ENCODE results near the gene NIM1K. TPM values are rescaled to one million over a fixed set of nuclear protein-coding genes. Genes with fewer than 3 reads are reported as not detected.
A peak's percentile ranks its signal among the peaks of the same experiment; 100 is the strongest.
"Not testable (repeated sequence)": the region's sequence is repeated elsewhere in the genome, so short reads cannot be mapped to it uniquely, and the experiment has no call there.

The NIM1K gene
- total RNA-seq, 1 donor from 2014 or later: 9.0 TPM

DNA sequence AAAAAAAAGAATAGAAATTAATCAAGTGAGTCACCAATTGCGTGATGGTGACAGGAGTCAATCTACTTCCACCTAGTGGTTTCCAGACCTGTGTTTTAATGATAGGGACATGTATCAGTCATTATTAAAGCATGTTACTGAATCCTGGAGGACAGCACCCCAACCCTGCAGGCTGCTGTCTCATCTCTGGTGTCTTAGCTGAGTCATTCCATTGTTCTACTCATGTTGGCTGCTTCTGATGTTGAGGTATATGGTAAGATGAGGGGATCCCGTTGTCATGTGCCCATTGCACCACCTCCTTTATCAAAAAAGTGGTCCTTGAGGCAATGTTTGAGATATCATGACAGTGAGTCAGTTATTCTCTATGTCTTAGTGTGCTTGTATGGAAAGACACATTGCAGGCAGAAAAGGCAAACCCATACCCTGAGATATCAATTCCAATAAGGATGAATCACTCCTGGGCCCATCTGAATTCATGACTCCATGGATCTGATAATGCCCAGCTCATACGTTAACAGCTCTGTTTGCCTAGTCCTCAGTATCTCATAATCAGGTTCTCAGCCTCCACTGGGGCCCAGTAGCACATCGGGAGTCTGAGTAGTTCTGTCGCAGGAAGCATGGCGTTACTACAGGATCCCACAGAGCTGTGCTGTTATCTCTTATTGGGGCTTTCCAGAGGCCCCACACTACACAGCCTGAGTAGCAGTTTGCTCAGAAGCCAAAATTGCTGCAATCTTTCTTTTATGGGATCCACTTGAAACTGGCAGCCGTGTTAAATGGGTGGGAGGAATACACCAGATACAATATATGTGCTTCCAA is 90.0 kb downstream of the NIM1K start:
- DNase-seq: no peak

- DNase-seq: no peak
These were observed 94.6 kb downstream of the NIM1K start for GRCh38 chr5:43286623-43287022.

DNA sequence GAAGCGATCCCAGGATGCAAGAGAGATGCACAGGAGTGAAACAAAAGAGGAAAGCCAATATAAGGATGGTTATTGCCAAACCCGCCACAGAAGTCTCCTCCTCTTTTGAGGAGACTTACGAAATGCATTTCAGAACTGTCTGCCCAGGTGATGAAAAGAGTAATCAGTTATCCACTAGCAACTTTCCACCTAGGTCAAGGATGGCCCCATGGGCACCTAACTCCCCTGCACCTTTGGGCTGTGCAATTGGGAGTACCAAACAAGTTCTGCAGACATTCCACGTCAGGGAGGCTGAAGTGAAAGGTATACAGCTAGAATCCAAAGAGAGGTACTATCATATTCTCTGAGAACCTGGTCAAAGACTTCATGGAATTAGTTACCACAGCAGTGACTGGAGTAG is 95.5 kb downstream of the NIM1K start:
- no peak for DNase-seq

DNA sequence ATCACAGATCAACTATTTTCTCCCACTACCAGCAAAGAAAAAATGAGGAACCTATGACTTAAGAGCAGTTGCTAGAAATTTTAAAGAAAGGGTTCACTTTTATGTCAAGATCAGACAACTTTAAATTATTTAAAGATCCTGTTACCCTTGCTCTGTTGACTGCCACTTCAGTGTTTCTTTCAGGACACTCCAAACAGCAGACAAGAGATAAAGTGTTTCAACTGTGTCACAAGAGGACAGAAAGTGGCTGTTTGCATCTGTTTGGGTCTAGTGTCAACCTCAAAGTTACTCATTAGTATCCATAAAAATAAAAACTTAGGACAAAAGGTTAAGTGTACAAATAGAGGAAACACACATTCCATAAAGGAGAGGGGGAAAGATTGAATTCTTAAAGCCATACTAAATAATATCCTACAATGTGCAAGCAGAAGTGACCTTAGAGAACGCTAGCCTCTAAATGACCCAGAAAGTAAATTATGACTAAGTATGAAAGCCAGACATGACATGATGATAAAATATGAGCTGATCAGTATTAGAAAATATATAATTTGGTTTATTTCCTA is 96.3 kb downstream of the NIM1K start:
- DNase-seq: no peak

- DNase-seq: no peak
These were observed 98.7 kb downstream of the NIM1K start for GRCh38 chr5:43290726-43291125.

DNA sequence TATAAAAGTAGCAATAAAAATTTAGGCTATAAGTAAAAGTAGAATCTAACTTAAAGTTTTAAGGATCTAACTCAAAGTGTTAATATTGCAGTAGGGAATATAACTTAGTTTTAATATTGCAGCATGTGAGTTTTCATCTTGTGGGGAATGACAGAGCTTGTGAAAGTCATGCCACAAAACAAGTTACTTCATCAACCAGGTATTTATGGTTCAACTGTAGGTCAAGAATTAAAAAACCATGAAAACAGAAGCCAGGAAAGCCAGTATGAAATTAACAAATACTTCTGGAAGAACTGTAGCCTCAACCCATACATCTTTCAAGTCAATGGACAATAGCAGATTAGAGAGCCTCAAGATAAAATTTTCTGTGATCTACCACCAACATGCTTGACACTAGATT is 102.2 kb downstream of the NIM1K start:
- no peak for DNase-seq

DNA sequence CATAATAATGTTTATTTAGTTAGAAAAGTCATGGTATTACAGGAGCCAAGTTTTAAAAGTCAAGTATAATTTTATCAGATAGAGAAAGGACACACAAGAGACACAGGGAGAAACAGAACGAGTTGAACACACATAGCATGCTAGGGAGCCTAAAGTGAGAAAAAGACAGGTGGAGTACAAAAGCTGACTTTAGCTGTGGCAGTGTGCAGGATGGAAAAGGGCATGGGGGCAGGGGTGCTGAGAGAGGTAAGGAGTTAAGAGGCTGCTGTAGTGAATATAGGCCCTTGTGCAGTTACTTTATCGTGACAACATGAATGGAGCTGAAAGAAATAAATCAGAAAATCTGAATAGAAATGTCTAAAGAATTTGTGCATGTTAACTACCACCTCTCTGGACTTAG is 103.2 kb downstream of the NIM1K start:
- no peak for DNase-seq

DNA sequence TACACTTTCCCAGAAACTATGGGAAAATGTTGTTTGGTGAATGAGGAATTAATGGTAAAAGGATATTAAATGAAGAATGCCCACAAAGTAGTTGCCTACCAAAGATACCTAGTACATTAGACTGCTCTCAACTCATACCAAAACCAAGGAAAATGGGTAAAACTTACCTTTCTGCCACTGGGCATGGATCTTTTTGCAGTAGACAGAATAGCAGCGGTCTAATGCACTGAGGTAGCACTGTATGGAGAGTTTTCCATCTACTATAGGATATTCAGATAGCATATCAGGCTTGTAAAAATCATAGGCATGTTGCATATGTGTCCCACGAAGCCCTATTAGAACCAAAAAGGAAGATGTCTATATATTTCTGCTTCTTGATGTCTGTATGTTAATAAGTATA is 104.8 kb downstream of the NIM1K start:
- no peak for DNase-seq

GRCh38 chr5:43298443-43298842 is 106.4 kb downstream of the NIM1K start:
- no peak for DNase-seq

- DNase-seq: no peak
These were observed 108.1 kb downstream of the NIM1K start for GRCh38 chr5:43300112-43300511.

DNA sequence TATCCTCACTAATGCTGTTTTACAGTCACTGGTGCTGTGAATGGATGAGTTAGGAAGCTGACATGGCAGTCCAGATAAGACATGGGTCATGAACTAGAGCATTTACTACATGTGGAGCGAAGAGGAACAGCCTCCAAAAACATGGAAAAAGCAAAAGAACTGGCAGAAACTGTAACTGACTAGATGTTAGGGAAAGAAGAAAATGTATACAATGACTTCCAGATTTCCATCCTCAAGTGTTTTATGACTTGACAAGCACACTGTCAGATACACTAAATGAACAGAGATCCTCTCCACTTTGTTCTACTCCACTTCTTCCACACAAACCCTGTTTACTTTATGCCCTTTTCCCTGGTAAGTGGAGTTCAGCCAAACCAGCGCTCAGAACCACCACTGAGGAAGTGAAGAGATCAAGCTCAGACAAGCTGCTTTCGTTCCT is 109.6 kb downstream of the NIM1K start:
- DNase-seq: no peak

GRCh38 chr5:43302481-43302880 is 110.5 kb downstream of the NIM1K start:
- DNase-seq: no peak

DNA sequence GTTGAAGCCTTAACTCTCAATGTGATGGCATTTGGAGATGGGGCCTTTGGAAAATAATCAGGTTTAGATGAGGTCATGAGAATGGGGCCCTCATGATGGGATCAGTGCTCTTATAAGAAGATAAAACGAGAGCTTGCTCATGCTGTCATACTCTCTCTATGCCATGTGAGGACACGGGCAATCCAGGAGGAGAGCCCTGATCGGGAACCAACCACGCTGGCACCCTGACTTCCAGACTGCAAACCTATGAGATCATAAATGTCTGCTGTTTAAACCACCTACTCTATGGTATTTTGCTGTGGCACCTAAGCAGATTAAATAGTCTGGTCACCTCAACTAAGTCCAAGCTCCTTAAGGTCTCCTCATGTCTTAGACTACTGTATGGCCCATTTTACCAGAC is 111.2 kb downstream of the NIM1K start:
- DNase-seq: no peak

- no peak for DNase-seq
These were observed 112.5 kb downstream of the NIM1K start for GRCh38 chr5:43304525-43304924.

GRCh38 chr5:43305948-43306565 is 114.0 kb downstream of the NIM1K start:
- no peak for DNase-seq

DNA sequence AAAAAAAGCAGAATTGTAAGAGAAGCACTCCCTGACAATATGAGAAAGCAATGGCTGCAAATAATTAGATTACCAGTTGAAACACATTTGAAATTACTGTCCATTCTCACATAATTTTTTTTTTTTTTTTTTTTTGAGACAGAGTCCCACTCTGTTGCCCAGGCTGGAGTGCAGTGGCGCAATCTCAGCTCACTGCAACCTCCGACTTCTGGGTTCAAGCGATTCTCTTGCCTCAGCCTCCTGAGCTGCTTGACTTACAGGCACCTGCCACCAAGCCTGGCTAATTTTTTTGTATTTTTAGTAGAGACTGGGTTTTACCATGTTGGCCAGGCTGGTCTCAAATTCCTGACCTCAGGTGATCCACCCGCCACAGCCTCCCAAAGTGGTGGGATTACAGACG is 114.9 kb downstream of the NIM1K start:
- not testable (repeated sequence) for DNase-seq

DNA sequence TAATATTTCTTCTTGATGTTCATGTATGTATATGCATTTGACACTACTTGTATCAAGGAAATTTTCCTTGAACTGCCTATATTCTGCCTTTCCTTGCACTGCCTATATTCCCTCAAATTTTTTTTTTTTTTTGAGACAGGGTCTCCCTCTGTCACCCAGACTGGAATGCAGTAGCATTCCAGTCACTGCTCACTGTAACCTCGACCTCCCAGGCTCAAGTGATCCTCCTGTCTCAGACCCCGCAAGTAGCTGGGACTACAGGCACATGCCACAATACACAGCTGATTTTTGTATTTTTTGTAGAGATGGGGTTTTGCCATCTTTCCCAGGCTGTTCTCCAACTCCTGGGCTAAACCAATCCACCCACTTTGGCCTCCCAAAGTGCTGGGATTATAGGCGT is 117.1 kb downstream of the NIM1K start:
- no peak for DNase-seq

DNA sequence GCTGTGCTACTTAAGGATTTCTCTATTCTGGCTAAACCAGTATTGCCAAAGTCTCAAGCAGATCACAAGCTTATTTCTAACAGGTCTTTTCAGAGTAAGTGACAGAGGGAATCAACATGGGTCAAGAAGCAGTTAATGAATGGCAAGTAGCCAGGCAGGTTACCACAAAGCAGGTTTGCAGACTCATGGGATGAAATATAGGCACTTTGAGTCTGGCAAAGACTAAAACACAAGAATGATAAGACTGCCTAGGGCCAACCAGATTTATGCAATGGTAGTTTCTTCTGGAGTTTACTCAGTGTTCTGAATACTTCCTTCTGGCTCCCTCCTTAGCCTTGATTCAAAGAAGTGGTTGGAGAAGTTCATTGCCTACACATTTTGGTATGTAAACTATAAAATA is 117.6 kb downstream of the NIM1K start:
- no peak for DNase-seq

GRCh38 chr5:43312076-43312661 is 120.1 kb downstream of the NIM1K start:
- no peak for DNase-seq

GRCh38 chr5:43312699-43313034 is 120.6 kb downstream of the NIM1K start:
- no peak for DNase-seq

DNA sequence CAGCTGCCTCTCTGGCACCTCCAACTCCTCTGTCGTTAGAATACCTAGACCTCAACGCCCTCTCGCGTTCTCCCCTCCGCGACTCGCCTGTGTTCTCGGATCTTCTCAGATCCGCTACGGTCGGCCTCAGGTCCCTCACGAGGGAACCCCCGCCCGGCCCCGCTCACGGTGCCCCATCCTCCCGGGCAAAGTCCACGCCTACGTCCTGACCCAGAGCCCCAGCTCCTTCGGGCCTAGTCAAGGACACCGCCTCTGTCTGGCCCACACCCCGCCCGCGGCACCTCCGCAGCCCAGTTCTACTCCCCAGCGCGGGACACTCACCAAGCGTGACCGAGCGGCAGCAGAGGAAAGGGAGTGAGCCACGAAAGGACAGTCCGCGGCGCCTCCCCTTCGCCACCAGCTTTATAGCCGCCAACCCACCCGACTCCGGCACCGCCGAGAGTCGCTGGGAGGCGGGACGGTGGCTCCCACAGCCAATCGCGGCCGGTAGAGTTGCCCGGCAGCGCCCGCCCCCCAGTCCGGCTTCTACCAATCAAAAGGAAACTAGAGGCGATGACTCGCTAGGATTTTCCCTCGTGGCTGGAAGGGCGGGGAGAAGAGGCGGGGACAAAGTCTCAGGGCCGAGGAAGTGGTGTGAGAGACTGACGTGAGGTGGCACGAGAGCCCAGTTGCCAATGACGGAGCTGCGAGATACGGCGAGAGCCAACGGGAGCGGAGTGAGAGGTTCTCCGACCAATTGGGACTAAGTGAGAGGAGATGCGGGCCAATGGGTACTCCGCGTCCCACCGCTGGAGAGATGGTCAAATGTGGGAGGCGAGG is 121.2 kb downstream of the NIM1K start, which contains the start of gene HMGCS1:
TSS of gene HMGCS1 (minus strand) at position 378 of the 819 bp plus-strand sequence. CDS start 14,447 bp downstream, outside the sequence.
- peak; percentile 99 for DNase-seq

DNA sequence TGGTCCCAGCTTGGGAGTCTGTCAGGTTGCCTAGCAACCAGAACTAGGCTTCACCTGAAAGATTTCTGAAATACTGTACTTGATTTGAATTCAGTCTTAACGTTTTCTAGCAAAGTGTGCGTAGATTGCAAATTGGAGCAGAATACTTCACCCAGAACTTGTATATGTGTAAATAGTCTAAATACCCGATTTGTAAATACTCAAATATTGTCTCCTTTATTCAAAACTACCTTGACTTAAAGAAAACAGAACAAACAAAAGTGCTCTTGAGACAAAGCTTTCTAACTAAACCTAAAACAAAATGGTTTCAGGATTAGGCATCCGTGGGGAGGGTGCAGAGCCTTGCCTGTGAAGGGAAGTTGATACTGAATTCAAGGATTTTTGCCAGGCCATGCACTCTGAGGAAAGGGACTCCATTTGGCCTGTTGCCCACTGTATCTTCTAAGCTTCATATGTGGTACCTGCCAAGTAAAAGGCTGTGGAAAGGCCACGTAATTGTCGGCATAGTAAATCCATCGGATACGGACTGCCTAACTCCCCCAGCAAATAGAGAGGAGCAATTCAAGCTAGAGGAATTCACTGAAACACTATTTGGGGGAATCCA is 121.9 kb downstream of the NIM1K start:
- no peak for DNase-seq
